Gastroesophageal sphincter (tissue), 4 donors: ENCODE results near the gene ECI1. TPM values are rescaled to one million over a fixed set of nuclear protein-coding genes. Genes with fewer than 3 reads are reported as not detected.

Experiments
- ATAC-seq: fragments of 150-250 bp; one replicate; pipeline ENCODE4 v1.9.1; 2016; ENCODE audit warnings: mild to moderate bottlenecking, moderate library complexity
- H3K27ac ChIP-seq, 4 donors: fragments of 200-600 bp; sonication (generic) in 3 of 4; 1 replicate in 3 of 4; 2 replicates in 1 of 4; pipeline ENCODE4 v1.5.1; 2016 to 2019
- H3K27me3 ChIP-seq: fragments of 200-600 bp; sonication (generic); one replicate; pipeline ENCODE4 v1.5.1; 2019
- H3K36me3 ChIP-seq, 2 donors: fragments of 200-600 bp; sonication (generic); one replicate each; pipeline ENCODE4 v1.5.1; 2019; ENCODE audit warnings: control low read depth in 1 of 2
- H3K4me1 ChIP-seq, 3 donors: fragments of 200-600 bp; sonication (generic); 1 replicate in 2 of 3; 2 replicates in 1 of 3; pipeline ENCODE4 v1.5.1; 2016 to 2019; ENCODE audit warnings: control low read depth in 2 of 3
- H3K4me3 ChIP-seq, 2 donors: fragments of 200-600 bp; sonication (generic); one replicate each; pipeline ENCODE4 v1.5.1; 2019; ENCODE audit warnings: mild to moderate bottlenecking in 1 of 2, moderate library complexity in 1 of 2
- H3K9me3 ChIP-seq, 3 donors: fragments of 200-600 bp; sonication (generic); one replicate each; pipeline ENCODE4 v1.5.1; 2017 to 2019; ENCODE audit warnings: control low read depth in 2 of 3
- CTCF ChIP-seq, 4 experiments: fragments of 200-600 bp in 2 of 4; fragments of 450-650 bp in 2 of 4; sonication (generic) in 1 of 4; IDR thresholded peaks; one replicate each; pipeline ENCODE4 v1.5.1; 2017 to 2019; ENCODE audit warnings: antibody characterized with exemption in 4 of 4, mild to moderate bottlenecking in 2 of 4, moderate library complexity in 2 of 4
- EP300 ChIP-seq: sonication (generic); formaldehyde crosslinking; IDR thresholded peaks from one replicate; pipeline ENCODE4 v1.6.1; 2017; ENCODE audit warnings: antibody characterized with exemption, mild to moderate bottlenecking
- POLR2A ChIP-seq, 2 donors: fragments of 450-650 bp; IDR thresholded peaks; one replicate each; pipeline ENCODE4 v1.6.1; 2017; ENCODE audit warnings: antibody characterized with exemption in 2 of 2, mild to moderate bottlenecking in 2 of 2, moderate library complexity in 1 of 2
- POLR2AphosphoS5 ChIP-seq: sonication (generic); formaldehyde crosslinking; IDR thresholded peaks from one replicate; pipeline ENCODE4 v1.6.1; 2017; ENCODE audit warnings: antibody characterized with exemption
- WGBS, 2 donors: methylation state at CpG; one replicate each; pipeline ENCODE4 v1.1.5; 2018; ENCODE audit warnings: low coverage in 1 of 2; 5-methylcytosine and 5-hydroxymethylcytosine counted together
- total RNA-seq, 4 donors: library from RNA; depleted of rRNA; stranded (reverse); fragments of >200 nt; gene quantifications; one replicate each; pipeline ENCODE4 v1.1.0, GENCODE V29; 2016

ECI1 gene
- total RNA-seq, 4 donors from 2014 or later, result 41.9 to 85.1 (median 73.8) TPM

GRCh38 chr16:2280461-2280860, 29.1 kb upstream of the ECI1 start:
- H3K9me3 ChIP-seq, result no peaks in the 10 kb centered on the region
- TF ChIP-seq CTCF (IDR thresholded peaks at IDR 0.05) (no peak), POLR2AphosphoS5 (no peak), EP300 (no peak), POLR2A (IDR thresholded peaks at IDR 0.05) (no peak)
- H3K27ac ChIP-seq, result no peak overlapping the region
- H3K27me3 ChIP-seq, result no peaks in the 10 kb centered on the region
- no peak overlapping the region for H3K4me3 ChIP-seq
- peaks cover 0 to 87% of the 10 kb centered on the region in 2 donors for H3K36me3 ChIP-seq
- H3K4me1 ChIP-seq, result no peaks in the 10 kb centered on the region
- WGBS, 2 donors, result 100% methylated on average over 3 of the region's 8 CpGs; no CpG with 5 or more reads in 1 of the 2 donors
- no peak for ATAC-seq

- H3K36me3 ChIP-seq, result peaks cover 0 to 74% of the 10 kb centered on the region in 2 donors
- WGBS, 2 donors, result 80 to 100% methylated on average over 3 to 5 of the region's 26 CpGs
Observed at GRCh38 chr16:2278956-2279800, 27.8 kb upstream of the ECI1 start.

GRCh38 chr16:2278272-2278608, 26.9 kb upstream of the ECI1 start:
- 67 to 80% methylated on average over 1 to 2 of the region's 14 CpGs for WGBS, 2 donors
- TF ChIP-seq CTCF (IDR thresholded peaks at IDR 0.05) (no peak), POLR2A (IDR thresholded peaks at IDR 0.05) (no peak), EP300 (no peak), POLR2AphosphoS5 (no peak)
- H3K4me3 ChIP-seq, result no peak overlapping the region
- no peaks in the 10 kb centered on the region for H3K9me3 ChIP-seq
- no peak for ATAC-seq
- H3K36me3 ChIP-seq, result peaks cover 0 to 64% of the 10 kb centered on the region in 2 donors
- H3K27me3 ChIP-seq, result no peaks in the 10 kb centered on the region
- no peak overlapping the region for H3K27ac ChIP-seq
- no peaks in the 10 kb centered on the region for H3K4me1 ChIP-seq

More at GRCh38 chr16:2278956-2279800, 27.8 kb upstream of the ECI1 start:
- Histone ChIP-seq H3K4me1 (no peaks in the 10 kb centered on the region), H3K9me3 (no peaks in the 10 kb centered on the region), H3K27me3 (no peaks in the 10 kb centered on the region), H3K4me3 (no peak overlapping the region), H3K27ac (no peak overlapping the region)
- ATAC-seq, result no peak
- no peak for TF ChIP-seq POLR2AphosphoS5
- no peak for TF ChIP-seq POLR2A (IDR thresholded peaks at IDR 0.05)
- no peak for TF ChIP-seq CTCF (IDR thresholded peaks at IDR 0.05)
- TF ChIP-seq EP300, result no peak

GRCh38 chr16:2277466-2278271, 26.3 kb upstream of the ECI1 start:
- Histone ChIP-seq H3K27ac (no peak overlapping the region), H3K36me3 (peaks cover 0 to 59% of the 10 kb centered on the region in 2 donors), H3K4me1 (no peaks in the 10 kb centered on the region), H3K27me3 (no peaks in the 10 kb centered on the region), H3K4me3 (no peak overlapping the region), H3K9me3 (no peaks in the 10 kb centered on the region)
- TF ChIP-seq POLR2AphosphoS5 (no peak), CTCF (IDR thresholded peaks at IDR 0.05) (no peak), EP300 (no peak), POLR2A (IDR thresholded peaks at IDR 0.05) (no peak)
- no peak for ATAC-seq
- 96% methylated on average over 5 of the region's 25 CpGs; no CpG with 5 or more reads in 1 of the 2 donors for WGBS, 2 donors
